ENCODE results near the gene DGKD.

The DGKD gene

DNA sequence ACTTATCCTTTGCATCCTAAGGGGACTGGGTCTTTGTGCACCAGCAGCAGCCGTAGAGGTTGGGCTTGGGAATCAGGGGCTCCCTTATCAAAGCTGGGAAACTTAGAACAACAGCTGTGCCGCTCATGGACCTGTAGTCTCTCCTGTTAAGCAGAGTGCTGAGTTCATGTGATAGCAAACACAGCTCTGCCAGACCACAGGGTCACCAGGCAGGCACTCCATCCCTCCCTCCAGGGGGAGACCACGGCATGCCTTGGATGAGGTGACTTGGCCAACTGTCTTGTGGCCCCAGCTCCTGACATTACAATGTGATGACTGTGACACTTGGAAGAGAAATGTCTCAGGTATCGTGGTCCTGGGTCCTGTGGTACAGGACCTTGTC lies 60.0 kb downstream of the DGKD start:
- DNase-seq = no peak

- DNase-seq = no peak
These were observed 60.7 kb downstream of the DGKD start for GRCh38 chr2:233414777-233415570.

- no peak for DNase-seq
These were observed 61.9 kb downstream of the DGKD start for GRCh38 chr2:233416199-233416598.

DNA sequence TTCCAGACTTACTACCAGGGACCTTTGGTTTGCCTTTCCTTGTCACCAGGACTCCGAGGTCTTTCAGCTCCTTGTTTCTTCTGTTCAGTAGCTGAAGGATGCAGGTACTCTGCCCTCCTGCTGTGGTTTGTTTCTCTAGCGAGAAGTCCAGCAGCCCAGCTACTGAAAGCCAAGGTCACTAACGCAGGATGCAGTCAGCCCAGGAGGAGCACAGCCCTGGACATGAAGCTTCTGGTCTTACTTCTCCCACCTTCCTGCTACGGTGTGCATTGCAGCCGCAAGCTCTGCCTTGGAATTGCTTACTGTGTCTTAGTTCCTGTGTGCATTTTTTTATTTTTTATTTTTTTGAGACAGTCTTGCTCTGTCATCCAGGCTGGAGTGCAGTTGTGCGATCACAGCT lies 62.4 kb downstream of the DGKD start:
- no peak for DNase-seq

GRCh38 chr2:233417282-233417681 lies 63.0 kb downstream of the DGKD start:
- DNase-seq = no peak

DNA sequence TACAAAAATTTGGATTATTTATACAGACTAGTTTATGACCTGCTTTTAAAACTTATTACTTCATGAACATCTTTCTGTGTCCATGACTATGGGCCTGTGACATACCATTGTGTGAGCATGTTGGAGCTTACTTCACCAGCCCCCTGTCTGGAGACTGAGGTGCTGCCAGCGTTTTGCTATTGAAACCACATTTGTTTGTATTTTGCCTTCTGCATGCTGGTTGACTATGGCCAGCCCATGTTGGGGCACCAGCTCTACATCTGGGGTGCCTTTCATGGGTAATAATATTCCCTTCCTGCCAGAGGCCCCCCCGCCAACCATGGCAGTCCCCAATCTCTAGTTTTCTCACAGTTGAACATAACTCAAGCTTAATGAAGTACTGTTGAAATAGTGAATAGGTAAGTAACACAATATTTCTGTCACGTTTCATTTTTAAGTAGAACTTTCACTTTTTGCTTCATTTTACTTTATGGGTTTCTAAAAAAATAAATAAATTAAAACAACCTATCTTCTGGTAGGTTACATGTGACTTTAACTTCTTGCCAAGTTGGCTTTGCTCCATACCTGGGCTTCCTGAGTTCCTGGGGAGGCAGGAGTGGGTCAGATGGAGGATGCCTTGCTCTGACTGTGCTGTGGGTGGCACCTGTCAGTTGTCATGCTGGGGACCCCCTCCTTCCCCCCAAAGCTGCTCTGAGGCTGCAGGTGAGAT lies 63.9 kb downstream of the DGKD start:
- DNase-seq = no peak

DNA sequence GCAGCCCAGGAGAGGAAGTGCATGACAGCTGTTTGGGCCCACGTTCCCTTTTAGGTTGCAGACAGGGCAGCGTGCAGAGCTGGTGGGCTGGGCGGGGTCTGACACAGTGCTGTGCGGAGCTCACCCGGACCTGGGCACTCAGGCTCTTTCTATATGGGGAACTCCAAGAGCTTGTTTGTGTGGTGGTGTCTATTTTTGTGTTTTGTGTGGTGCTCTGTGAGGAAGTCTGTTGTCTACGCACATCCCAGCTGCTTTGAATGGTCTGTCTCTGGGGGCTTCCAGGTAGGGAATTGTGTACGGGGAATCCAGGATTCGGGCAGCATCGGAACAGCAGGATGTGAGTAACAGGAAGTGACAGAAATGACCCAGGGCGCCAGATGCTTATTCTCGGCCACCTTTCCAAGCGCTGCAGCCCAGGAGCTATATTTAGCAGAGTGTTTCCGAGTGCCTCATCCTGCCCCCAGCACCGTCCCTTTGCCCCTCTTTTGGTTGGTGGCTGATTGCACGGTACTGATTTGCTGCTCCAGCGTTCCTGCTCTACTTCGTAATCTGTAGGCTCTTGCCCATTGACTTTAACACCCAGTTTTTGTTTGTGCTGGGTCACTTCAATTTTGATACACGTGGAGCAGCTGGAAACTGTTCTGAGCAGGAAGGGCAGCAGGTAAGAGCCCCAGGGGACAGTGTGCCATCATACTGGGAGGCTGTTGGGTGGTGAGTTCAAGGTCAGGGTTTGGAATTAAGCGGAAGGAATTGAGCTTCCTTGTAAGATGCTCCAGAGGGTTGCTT lies 64.7 kb downstream of the DGKD start:
- DNase-seq = peak; percentile 63 to 79

DNA sequence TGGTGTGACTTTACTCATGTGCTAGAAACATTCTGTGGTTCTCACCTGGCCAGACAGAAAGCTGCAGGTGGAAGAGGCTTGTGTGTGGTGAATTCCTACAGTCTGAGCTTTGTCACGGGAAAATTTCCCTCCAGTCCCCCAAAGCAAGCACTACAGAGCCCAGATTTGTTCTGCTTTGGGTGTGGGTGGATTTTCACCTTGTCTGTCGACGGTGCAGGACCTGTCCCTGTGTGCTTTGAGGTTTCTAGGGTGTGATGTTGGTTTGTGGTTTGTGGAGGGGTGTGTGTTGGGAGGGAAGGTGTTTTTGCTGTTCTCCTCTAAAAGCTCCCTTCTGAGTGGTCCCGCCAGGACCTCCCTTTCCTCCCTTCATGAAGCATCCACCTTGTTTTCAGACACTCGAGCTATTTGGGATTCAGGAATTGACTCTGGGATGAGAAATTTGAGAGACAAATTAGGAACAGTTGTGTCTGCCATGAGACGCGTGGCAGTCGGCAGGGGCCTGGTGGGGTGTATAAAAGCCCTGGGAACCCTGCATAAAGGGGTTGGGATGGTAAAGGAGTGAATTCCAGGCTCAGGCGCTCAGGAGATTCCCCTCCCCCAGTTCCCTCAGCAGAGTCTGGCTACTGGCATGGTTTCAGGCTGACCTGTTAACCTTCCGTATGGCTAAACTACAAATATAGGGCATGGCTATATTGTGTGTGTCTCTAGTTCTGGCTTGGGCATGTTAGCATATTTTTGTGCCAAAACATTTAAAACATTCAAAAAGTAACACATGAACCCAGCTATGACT lies 65.5 kb downstream of the DGKD start:
- peak; percentile 54 to 69 for DNase-seq

DNA sequence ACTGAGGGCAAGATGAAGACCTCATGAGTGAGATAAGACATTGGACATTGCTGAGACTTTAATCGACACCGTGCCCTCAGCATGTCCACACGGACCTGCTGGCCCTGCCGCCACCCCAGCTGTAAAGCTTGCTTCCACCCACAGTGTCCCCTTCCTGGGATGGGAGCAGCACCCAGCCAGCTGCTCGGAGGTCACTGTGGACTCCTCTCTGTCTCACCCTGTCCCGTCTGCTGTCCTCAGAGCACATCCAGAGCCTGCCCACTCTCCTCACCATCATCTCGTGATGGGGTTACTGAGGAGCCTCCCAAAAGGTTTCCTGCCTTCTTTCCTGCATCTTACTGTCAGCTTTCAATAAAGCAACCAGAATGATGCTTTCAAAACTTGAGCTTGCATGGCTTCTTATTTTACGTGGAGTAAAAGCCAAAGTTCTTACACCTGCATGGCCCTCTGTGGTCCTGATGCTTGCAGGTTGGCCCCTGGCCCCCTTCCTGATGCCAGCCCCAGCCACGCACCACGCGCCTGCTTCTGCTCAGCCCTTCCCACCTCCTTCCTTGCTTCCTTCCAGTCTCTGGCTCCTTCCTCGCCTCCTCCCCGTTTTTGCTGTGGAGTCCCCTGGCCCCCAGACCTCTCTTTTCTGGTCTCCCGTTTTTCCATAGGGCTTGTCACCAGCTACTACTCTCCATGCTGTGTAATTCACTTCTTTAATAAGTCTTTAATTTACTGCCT lies 67.0 kb downstream of the DGKD start:
- no peak for DNase-seq

DNA sequence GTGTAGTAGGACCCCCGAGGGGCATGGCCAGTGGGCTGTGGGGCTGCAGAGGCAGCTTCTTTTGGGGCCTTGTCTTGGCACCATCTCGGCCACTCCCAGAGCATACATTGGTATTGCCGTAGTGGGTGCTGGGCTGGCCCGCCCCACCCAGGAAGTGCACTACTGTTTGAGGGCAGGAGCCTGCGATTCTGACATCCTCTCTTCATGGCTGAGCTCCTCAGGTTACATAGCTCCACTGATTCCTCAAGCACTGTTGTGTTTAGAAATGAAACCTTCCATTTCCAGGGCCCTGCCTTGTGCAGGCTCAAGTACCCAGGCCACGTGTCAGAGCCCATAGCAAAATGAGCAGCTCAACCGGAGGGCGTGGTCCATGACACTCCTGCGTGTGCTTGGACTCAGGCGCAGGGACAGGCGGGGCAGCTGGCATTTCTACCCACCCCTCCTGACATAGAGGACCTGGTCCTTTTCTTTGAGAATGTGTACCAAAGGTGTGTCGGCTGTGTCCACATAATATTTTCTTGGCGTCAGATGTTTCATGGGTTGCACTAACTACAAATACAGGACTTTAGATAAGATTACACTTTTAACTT lies 67.9 kb downstream of the DGKD start:
- DNase-seq = peak; percentile 67 to 71

- DNase-seq = no peak
These were observed 68.6 kb downstream of the DGKD start for GRCh38 chr2:233422649-233423551.

DNA sequence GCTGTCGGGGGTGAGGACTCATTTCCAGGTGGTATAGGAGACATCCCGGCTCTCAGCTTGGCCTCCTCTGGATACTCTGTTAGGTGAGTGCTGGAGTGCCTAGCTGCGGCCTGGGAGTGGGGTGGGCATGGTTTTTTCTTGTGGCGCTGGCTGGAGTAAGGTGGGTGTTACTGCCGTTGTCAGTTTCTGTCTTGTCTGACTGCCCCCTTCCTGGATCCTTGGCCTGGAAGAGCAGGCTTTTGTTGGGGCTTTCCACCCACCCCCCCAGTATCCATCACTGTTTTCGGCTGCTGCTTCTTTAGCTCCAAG lies 69.2 kb downstream of the DGKD start:
- no peak for DNase-seq

DNA sequence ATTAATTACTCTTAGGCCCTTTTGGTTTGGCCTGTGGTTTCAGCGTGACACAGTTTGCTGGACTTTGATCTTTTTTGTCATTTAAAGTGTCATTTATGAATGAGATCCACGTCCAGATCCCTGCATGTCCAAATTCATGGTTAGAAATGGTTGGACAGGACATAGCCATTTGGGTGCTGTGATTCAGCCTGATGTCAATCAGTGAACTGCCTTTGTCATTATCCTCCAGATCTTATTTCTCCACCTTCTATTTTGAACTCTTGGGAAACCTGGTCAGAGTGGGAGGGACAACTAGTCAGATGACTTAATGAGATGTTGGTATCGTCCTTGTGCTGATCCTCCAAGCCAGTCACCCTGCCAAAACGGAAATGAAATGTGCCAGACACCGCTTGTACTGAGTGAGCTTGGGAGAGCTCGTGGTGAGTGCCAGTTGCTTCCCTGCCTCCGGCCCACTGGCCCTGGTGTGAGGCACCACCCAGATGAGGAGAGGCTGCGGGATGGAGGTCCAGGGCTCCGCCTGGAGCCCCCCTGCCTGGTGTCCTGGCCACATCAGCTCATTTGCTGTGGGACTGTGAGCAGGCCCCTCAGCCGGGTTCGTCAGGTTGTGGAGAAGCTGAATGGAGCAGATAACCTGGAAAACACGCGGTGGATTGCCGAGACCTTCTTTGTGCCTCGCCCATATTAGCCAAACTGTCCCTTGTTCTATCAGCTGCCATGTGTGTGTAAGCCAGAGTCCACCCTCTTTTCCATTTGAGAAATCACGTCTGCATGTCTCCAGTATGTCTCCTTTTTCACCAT lies 70.1 kb downstream of the DGKD start:
- no peak for DNase-seq

- DNase-seq = no peak
These were observed 72.5 kb downstream of the DGKD start for GRCh38 chr2:233426619-233427342.

- DNase-seq = no peak
These were observed 73.7 kb downstream of the DGKD start for GRCh38 chr2:233428008-233428407.

GRCh38 chr2:233428438-233428837 lies 74.1 kb downstream of the DGKD start:
- no peak for DNase-seq

GRCh38 chr2:233429175-233429897 lies 75.0 kb downstream of the DGKD start:
- DNase-seq = no peak

GRCh38 chr2:233430081-233430480 lies 75.8 kb downstream of the DGKD start:
- no peak for DNase-seq

GRCh38 chr2:233430651-233431050 lies 76.4 kb downstream of the DGKD start:
- no peak for DNase-seq
